Measurements from ENCODE around the gene SAFB. TPM values are rescaled to one million over a fixed set of nuclear protein-coding genes. Genes with fewer than 3 reads are reported as not detected.

SAFB gene
- total and polyA plus RNA-seq, 2 of the 13 experiments (the other 11 are each of a cell fraction or from before 2014, with no cell fraction given) = 21.0 to 28.4 TPM

- no peak for TF ChIP-seq ZNF407 (CRISPR knock-in tag; IDR thresholded peaks at IDR 0.05; ENCODE audit: not compliant biosample characterization)
- TF ChIP-seq TAF1 (CRISPR knock-in tag; IDR thresholded peaks at IDR 0.05) = peak; percentile 66; the same call in 1 of the 2 replicates
- peak; percentile 95 for TF ChIP-seq ZNF350 (CRISPR knock-in tag; IDR thresholded peaks at IDR 0.05; ENCODE audit: borderline replicate concordance, low read depth)
- peak; percentile 53 for TF ChIP-seq NFYB (CRISPR knock-in tag; IDR thresholded peaks at IDR 0.05)
- TF ChIP-seq, protein P1, sequence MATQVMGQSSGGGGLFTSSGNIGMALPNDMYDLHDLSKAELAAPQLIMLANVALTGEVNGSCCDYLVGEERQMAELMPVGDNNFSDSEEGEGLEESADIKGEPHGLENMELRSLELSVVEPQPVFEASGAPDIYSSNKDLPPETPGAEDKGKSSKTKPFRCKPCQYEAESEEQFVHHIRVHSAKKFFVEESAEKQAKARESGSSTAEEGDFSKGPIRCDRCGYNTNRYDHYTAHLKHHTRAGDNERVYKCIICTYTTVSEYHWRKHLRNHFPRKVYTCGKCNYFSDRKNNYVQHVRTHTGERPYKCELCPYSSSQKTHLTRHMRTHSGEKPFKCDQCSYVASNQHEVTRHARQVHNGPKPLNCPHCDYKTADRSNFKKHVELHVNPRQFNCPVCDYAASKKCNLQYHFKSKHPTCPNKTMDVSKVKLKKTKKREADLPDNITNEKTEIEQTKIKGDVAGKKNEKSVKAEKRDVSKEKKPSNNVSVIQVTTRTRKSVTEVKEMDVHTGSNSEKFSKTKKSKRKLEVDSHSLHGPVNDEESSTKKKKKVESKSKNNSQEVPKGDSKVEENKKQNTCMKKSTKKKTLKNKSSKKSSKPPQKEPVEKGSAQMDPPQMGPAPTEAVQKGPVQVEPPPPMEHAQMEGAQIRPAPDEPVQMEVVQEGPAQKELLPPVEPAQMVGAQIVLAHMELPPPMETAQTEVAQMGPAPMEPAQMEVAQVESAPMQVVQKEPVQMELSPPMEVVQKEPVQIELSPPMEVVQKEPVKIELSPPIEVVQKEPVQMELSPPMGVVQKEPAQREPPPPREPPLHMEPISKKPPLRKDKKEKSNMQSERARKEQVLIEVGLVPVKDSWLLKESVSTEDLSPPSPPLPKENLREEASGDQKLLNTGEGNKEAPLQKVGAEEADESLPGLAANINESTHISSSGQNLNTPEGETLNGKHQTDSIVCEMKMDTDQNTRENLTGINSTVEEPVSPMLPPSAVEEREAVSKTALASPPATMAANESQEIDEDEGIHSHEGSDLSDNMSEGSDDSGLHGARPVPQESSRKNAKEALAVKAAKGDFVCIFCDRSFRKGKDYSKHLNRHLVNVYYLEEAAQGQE (IDR thresholded peaks at IDR 0.05; ENCODE audit: borderline replicate concordance in 1 of 2, low read depth in 1 of 2, low read length in 2 of 2) = no peak
- TF ChIP-seq, protein P2, sequence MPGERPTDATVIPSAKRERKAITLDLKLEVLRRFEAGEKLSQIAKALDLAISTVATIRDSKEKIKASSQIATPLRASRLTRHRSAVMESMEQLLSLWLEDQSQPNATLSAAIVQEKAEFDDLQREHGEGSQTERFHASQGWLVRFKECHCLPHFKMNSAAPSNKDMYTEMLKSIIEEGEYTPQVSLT (CRISPR knock-in tag; IDR thresholded peaks at IDR 0.05; ENCODE audit: borderline replicate concordance, low read depth) = no peak
- no peak for TF ChIP-seq ZNF33A (CRISPR knock-in tag; IDR thresholded peaks at IDR 0.05; ENCODE audit: borderline replicate concordance)
- TF ChIP-seq THYN1 (CRISPR knock-in tag; IDR thresholded peaks at IDR 0.05; ENCODE audit: borderline replicate concordance, low read depth) = no peak
- TF ChIP-seq, protein P3, sequence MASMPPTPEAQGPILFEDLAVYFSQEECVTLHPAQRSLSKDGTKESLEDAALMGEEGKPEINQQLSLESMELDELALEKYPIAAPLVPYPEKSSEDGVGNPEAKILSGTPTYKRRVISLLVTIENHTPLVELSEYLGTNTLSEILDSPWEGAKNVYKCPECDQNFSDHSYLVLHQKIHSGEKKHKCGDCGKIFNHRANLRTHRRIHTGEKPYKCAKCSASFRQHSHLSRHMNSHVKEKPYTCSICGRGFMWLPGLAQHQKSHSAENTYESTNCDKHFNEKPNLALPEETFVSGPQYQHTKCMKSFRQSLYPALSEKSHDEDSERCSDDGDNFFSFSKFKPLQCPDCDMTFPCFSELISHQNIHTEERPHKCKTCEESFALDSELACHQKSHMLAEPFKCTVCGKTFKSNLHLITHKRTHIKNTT (CRISPR knock-in tag; IDR thresholded peaks at IDR 0.05) = peak; percentile 80; the same call in 1 of the 2 replicates
- TF ChIP-seq SRY (CRISPR knock-in tag; IDR thresholded peaks at IDR 0.05) = no peak
Observed at GRCh38 chr19:5680437-5681368, 57.8 kb downstream of the SAFB start, which contains the start of the genes HSD11B1L and MICOS13 (continued).
